Neural crest cell (in vitro differentiated cells): ENCODE data around the gene CA9. TPM values are rescaled to one million over a fixed set of nuclear protein-coding genes. Genes with fewer than 3 reads are reported as not detected.

Source experiments
- DNase-seq: peaks from one replicate; pipeline ENCODE4 v3.0.0; 2021; ENCODE audit warnings: low read depth, mixed read lengths, low spot score
- H3K27ac Mint-ChIP-seq: one replicate; pipeline ENCODE4 v1.8.0; 2021; ENCODE audit warnings: mild to moderate bottlenecking, mixed read lengths; ENCODE audit not compliant: unreplicated experiment
- H3K27me3 Mint-ChIP-seq: 2 replicates; pipeline ENCODE4 v1.8.0; 2021; ENCODE audit warnings: low read depth, mild to moderate bottlenecking, mixed read lengths
- H3K36me3 Mint-ChIP-seq: 2 replicates; pipeline ENCODE4 v1.8.0; 2021; ENCODE audit warnings: low read depth, mild to moderate bottlenecking, mixed read lengths
- H3K4me1 Mint-ChIP-seq: 2 replicates; pipeline ENCODE4 v1.8.0; 2021; ENCODE audit warnings: mixed read lengths
- H3K4me3 Mint-ChIP-seq: one replicate; pipeline ENCODE4 v1.8.0; 2021; ENCODE audit warnings: mild to moderate bottlenecking, mixed read lengths
- H3K9me3 Mint-ChIP-seq: 2 replicates; pipeline ENCODE4 v1.8.0; 2021; ENCODE audit warnings: mixed read lengths
- CTCF ChIP-seq: fragments of 200-600 bp; sonication (generic); conservative IDR thresholded peaks from 2 replicates; pipeline ENCODE4 v1.5.0; 2021; ENCODE audit warnings: antibody characterized with exemption, mild to moderate bottlenecking
- total RNA-seq: library from RNA; stranded (reverse); gene quantifications from 2 replicates; pipeline ENCODE4 v1.2.1, GENCODE V29; 2021

CA9 gene
- total RNA-seq, 1 donor from 2014 or later, result 0.63 TPM

GRCh38 chr9:35691757-35692301, 18.1 kb downstream of the CA9 start:
- Mint-ChIP-seq H3K27me3 (no peaks in the 10 kb centered on the region), H3K36me3 (peaks cover 3% of the 10 kb centered on the region), H3K27ac (no peak overlapping the region), H3K4me1 (peaks cover 33% of the 10 kb centered on the region), H3K9me3 (no peaks in the 10 kb centered on the region), H3K4me3 (peak overlapping the region; percentile 94)
- TF ChIP-seq CTCF, result no peak
- no peak for DNase-seq

GRCh38 chr9:35695943-35696401, 22.2 kb downstream of the CA9 start:
- TF ChIP-seq CTCF, result no peak
- peaks cover 11% of the 10 kb centered on the region for H3K4me1 Mint-ChIP-seq
- H3K9me3 Mint-ChIP-seq, result no peaks in the 10 kb centered on the region
- H3K27ac Mint-ChIP-seq, result no peak overlapping the region
- DNase-seq, result no peak
- peak overlapping the region; percentile 56 for H3K4me3 Mint-ChIP-seq
- peaks cover 3% of the 10 kb centered on the region for H3K36me3 Mint-ChIP-seq
- H3K27me3 Mint-ChIP-seq, result no peaks in the 10 kb centered on the region

- no peak overlapping the region for H3K27ac Mint-ChIP-seq
- no peaks in the 10 kb centered on the region for H3K27me3 Mint-ChIP-seq
- peak; percentile 84 for TF ChIP-seq CTCF
- peaks cover 5% of the 10 kb centered on the region for H3K4me1 Mint-ChIP-seq
- H3K36me3 Mint-ChIP-seq, result peaks cover 3% of the 10 kb centered on the region
- H3K9me3 Mint-ChIP-seq, result no peaks in the 10 kb centered on the region
- H3K4me3 Mint-ChIP-seq, result peak overlapping the region; percentile 56
- DNase-seq, result peak; percentile 49
These were observed 22.9 kb downstream of the CA9 start for GRCh38 chr9:35696520-35697215.

GRCh38 chr9:35697486-35697885, 23.8 kb downstream of the CA9 start:
- H3K4me3 Mint-ChIP-seq, result no peak overlapping the region
- no peak overlapping the region for H3K27ac Mint-ChIP-seq
- TF ChIP-seq CTCF, result no peak
- no peaks in the 10 kb centered on the region for H3K9me3 Mint-ChIP-seq
- no peaks in the 10 kb centered on the region for H3K27me3 Mint-ChIP-seq
- H3K36me3 Mint-ChIP-seq, result peaks cover 3% of the 10 kb centered on the region
- no peaks in the 10 kb centered on the region for H3K4me1 Mint-ChIP-seq
- no peak for DNase-seq

- no peaks in the 10 kb centered on the region for H3K9me3 Mint-ChIP-seq
- no peak overlapping the region for H3K4me3 Mint-ChIP-seq
- DNase-seq, result no peak
- TF ChIP-seq CTCF, result no peak
- no peaks in the 10 kb centered on the region for H3K4me1 Mint-ChIP-seq
- H3K27ac Mint-ChIP-seq, result no peak overlapping the region
- H3K27me3 Mint-ChIP-seq, result no peaks in the 10 kb centered on the region
- H3K36me3 Mint-ChIP-seq, result peaks cover 9% of the 10 kb centered on the region
These were observed 24.5 kb downstream of the CA9 start for GRCh38 chr9:35698231-35698630.
